Tibial nerve (tissue), 3 donors: ENCODE results near the gene VPS18.

Source experiments
- CTCF ChIP-seq, 5 experiments: fragments of 200-600 bp in 3 of 5; fragments of 450-650 bp in 2 of 5; sonication (generic) in 3 of 5; IDR thresholded peaks; one replicate each; pipeline ENCODE4 v1.5.1; 2016 to 2019; ENCODE audit warnings: antibody characterized with exemption in 5 of 5, mild to moderate bottlenecking in 3 of 5, moderate library complexity in 2 of 5
- POLR2A ChIP-seq, 2 donors: fragments of 450-650 bp; IDR thresholded peaks; one replicate each; pipeline ENCODE4 v1.6.1; 2017; ENCODE audit warnings: antibody characterized with exemption in 2 of 2, mild to moderate bottlenecking in 2 of 2, moderate library complexity in 2 of 2

DNA sequence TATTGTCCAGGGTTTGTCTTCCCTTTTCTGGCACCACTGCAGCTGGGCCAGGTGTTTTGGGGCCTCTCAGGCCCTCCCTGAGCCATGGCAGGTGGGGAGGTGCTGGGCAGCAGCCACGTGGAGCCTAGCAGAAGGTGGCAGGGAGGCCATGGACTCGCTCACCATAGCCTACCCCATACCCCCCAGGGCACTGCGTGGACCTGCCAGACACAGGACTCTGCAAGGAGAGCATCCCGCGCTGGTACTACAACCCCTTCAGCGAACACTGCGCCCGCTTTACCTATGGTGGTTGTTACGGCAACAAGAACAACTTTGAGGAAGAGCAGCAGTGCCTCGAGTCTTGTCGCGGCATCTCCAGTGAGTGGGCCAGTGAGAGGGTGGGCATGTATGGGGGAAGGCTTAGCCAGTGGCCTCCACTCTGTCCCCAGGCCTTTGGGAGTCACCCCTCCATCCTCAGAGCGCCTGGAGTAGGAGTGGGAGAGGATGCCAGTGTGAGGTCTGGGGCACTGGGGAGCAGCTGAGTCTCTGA, 38.5 kb upstream of the VPS18 start:
- TF ChIP-seq CTCF (IDR thresholded peaks at IDR 0.05), result no peak
- no peak for TF ChIP-seq POLR2A (IDR thresholded peaks at IDR 0.05)
